ENCODE data around the gene RPS6KA5.

DNA sequence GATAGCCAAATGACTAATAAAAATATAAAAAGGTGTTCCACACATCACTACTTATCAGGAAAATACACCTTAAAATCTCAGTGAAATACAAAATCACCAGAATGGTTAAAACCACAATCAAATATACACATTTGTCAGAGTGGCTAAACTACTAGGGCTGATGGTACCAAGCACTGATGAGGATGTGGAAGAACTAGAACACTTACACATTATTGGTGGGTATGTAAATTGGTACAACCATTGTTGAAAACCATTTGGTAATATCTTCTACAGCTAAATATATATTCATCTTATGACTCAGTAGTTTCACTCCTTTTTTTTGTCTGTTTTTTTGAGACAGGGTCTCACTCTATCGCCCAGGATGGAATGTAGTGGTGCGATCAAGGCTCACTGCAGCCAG is 195.7 kb downstream of the RPS6KA5 start:
- no peak for TF ChIP-seq EZH2 (IDR thresholded peaks at IDR 0.05; ENCODE audit: low read length, unreplicated experiment)
- no peak for TF ChIP-seq EZH2phosphoT487 (IDR thresholded peaks at IDR 0.05; ENCODE audit: borderline replicate concordance, low read length)
- TF ChIP-seq, protein P1, sequence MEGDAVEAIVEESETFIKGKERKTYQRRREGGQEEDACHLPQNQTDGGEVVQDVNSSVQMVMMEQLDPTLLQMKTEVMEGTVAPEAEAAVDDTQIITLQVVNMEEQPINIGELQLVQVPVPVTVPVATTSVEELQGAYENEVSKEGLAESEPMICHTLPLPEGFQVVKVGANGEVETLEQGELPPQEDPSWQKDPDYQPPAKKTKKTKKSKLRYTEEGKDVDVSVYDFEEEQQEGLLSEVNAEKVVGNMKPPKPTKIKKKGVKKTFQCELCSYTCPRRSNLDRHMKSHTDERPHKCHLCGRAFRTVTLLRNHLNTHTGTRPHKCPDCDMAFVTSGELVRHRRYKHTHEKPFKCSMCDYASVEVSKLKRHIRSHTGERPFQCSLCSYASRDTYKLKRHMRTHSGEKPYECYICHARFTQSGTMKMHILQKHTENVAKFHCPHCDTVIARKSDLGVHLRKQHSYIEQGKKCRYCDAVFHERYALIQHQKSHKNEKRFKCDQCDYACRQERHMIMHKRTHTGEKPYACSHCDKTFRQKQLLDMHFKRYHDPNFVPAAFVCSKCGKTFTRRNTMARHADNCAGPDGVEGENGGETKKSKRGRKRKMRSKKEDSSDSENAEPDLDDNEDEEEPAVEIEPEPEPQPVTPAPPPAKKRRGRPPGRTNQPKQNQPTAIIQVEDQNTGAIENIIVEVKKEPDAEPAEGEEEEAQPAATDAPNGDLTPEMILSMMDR (conservative IDR thresholded peaks at IDR 0.05; ENCODE audit: low read depth, low read length) = no peak

All from PC-3 (cell line).